ENCODE measurements around the gene CD99L2.

DNA sequence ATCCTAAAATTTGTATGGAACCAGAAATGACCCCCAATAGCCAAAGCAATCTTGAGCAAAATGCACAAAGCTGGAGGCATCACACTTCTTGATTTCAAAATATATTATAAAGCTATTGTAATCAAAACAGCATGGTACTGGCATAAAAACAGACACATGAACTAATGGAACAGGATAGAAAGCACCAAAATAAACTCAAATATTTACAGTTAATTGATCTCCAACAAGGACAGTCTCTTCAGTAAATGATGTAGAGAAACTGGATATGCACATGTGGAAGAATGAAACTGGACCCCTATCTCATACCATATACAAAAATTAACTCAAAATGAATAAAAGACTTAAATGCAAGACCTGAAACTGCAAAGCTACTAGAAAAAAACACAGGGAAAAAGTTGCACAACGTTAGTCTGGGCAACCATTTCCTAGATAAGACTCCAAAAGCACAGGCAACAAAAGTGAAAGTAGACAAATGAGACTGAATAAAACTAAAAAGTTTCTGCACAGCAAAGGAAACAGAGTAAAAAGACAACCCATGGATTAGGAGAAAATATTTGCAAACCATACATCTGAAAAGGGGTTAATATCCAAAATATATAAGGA lies 64.9 kb downstream of the CD99L2 start:
- TF ChIP-seq, protein P1, sequence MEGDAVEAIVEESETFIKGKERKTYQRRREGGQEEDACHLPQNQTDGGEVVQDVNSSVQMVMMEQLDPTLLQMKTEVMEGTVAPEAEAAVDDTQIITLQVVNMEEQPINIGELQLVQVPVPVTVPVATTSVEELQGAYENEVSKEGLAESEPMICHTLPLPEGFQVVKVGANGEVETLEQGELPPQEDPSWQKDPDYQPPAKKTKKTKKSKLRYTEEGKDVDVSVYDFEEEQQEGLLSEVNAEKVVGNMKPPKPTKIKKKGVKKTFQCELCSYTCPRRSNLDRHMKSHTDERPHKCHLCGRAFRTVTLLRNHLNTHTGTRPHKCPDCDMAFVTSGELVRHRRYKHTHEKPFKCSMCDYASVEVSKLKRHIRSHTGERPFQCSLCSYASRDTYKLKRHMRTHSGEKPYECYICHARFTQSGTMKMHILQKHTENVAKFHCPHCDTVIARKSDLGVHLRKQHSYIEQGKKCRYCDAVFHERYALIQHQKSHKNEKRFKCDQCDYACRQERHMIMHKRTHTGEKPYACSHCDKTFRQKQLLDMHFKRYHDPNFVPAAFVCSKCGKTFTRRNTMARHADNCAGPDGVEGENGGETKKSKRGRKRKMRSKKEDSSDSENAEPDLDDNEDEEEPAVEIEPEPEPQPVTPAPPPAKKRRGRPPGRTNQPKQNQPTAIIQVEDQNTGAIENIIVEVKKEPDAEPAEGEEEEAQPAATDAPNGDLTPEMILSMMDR (IDR thresholded peaks at IDR 0.05): no peak
- TF ChIP-seq POLR2A (IDR thresholded peaks at IDR 0.05): no peak

All from uterus (tissue), 2 donors.